Stimulated activated CD4-positive, alpha-beta T cell treated with anti-CD3 and anti-CD28 coated beads, TNF-alpha, amount 100 ng/mL, for 1 hour (primary cell): ENCODE measurements around the gene GPR82.
"Not testable (repeated sequence)": the region's sequence is repeated elsewhere in the genome, so short reads cannot be mapped to it uniquely, and the experiment has no call there.

Experiments used
- DNase-seq, 3 donors: peaks; one replicate each; pipeline ENCODE4 v3.0.0-alpha.2; 2020; ENCODE audit warnings: low read depth in 3 of 3, low spot score in 1 of 3

GPR82 gene

DNA sequence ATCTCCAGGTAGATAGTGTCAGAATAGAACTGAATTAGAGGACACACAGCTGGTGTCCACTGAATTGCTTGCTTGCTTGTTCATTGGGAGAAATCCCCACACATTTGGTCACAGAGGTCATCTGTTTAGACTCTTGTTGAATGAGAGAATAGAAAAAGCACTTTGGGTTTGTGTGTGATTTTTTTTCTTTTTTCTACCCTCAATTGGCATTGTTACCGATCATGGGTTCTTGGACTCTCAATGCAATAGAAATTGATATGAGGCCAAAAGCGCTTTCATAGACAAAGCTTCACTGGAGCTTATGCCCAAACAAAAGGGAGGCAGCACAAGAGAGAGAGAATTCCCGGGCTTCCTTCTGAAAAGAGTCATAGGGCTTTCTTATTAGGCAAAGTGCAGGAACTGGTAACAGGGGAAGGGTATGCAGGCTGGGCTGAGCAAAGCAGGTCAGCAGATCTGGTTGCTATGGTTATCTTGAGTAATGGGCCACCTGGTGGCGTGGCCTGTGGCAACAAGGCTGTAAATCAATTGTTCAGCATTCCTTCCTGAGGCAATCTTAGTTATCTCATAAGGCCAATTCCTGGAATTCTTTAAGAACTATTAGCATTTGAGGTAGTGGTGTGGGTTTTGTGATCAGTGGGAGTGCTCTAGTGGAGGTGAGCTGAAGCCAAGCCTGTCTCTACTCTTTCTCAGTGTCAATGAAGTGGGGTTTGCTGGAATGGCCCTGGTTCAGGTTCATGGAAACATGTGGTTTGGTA, 5.3 kb upstream of the GPR82 start:
- DNase-seq, result no peak

DNA sequence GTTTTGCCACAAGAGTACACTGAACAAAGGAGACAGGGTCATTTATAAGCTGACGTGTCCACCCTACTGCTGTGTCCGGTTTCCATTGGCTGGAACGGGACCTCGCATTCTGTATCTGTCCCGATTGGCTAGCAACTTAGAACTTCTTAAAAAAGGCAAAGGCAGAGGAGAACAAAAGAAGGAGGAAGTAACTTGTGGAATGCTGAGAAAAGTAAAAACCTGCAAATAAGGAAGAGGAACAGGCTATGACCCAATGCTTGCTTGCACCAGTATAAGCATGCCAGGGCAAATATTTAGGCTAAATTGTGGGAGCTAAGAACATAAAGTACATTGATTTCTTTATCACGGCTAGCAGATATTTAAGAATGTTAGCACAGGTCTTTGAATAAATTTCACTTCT, 4.4 kb upstream of the GPR82 start:
- not testable (repeated sequence) for DNase-seq

GRCh38 chrX:41720125-41720779, 3.7 kb upstream of the GPR82 start:
- no peak for DNase-seq

GRCh38 chrX:41721590-41721989, 2.4 kb upstream of the GPR82 start:
- DNase-seq, result no peak

GRCh38 chrX:41722214-41722613, 1.8 kb upstream of the GPR82 start:
- no peak for DNase-seq

DNA sequence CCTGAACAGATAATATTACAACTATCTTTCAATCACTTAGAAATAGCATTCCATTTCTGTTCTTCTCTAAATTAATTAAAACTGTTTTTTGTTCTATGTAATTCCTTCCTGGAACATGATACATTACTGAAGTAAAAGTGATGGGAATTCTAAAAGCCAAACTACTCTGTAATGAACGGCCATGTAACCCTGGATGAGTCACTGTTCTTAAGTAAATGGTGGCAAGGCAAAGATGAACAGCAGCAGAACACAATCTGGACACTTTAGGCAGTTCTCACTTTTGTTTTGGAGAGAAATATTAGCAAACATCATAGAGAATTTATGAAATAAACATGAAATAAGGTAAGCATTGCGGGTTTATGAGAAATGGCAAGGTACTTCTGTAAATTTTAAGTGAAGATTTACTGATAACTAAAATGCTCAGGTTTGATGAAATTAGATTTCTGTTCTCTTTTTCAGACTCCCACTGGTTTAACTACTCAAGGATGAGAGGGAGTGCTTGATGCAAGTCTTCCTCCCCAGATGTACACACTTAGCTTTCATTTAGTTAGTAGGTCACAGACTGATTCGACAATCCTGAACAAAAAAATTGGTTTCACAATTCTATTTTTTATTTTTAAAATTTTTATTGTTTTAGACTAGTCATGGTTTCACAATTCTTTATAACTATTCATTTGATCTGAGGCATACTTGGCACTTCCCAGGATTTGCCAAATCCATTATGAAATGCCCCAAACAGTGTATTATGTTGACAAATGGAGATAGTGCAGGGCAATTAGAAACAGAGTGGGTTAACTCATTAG, 964 bp upstream of the GPR82 start:
- DNase-seq, result no peak

DNA sequence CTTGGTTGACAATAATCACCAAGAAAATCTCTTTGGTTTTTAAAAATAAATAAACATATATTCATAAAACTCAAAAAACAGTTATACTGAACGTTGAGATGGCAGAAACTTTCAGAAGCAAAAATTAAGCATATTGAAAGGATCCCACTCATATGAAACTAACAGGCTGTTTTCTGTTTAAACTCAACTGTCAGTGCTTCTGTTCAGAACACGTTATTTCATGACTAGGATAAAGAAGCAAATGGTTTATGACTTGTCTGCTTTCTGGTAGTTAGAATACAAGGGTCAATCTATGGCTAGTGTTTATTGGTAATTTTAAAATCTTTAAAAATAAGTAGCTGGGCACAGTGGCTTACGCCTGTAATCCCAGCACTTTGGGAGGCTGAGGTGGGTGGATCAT, 4.1 kb downstream of the GPR82 start:
- no peak for DNase-seq

DNA sequence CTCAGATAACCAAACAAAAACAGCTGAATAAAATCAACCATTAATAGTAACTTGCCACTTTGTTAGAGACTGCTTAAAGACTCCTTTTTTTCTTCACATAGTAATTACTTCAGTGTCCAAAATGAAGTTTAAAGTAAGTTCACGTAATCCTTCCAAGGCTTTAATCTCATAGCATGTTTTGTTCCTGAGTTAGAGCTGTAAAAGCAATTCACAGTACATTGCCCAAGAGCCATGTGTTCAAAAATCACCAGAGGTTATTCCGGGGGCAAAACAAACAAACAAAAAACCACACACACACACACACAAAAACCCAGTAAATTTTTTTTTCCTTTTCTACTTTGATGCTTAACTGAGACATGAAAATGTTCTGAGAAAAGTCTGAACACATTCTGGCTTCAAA, 6.1 kb downstream of the GPR82 start:
- DNase-seq, result no peak

DNA sequence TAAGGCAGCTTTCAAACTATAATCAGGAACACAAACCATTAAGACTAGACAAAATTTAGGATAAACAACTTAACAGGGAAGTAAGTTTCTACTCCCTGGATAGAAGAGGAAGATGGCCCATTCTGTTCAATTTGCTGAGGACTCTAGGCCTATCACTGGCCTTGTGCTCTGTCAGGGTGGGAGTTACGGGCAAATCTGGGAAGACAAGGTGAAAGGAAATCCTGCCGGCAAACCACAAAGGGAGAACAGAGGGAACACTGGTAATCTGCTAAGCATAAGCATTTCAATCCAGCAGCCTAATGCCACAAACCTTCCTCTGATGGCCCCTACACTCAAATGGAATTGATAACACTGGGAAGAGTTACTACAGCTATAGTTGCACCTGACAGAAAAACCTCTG, 8.3 kb downstream of the GPR82 start:
- DNase-seq, result no peak

DNA sequence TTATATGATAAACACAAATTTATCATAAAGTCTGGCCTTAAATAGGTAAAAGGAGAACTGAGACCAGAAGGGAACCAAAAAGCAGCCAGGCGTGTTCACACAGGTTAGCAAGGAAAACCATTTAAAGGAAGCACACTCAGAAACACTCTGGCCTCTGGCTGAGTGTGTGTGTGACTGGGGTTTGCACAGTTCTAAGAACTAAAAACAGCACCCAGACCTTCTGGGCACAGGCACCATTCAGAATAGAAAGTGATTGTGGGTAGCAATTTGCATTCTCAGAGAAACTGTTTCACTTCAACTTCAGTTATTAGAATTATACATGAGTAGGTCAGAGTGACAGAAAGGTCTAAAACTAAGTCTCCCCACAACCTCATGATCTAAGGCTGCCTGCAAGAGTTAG, 10.0 kb downstream of the GPR82 start:
- no peak for DNase-seq

DNA sequence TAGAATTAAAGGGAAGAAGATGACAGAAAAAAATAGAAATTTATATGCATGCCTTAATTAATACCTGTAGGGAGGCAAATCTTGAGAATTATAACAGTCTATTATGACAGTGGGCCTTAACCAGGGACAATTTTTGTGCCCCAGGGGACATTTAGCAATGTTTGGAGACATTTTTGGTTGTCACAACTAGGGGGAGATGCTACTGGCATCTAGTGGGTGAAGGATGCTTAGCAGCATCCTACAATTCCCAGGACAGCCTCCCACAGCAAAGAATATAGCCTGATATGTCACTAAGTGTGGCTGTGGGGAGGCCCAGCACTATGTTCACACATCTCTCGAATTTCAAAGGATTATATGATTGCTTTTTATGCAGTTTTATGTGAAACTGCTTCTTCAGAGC, 10.5 kb downstream of the GPR82 start:
- DNase-seq, result no peak

DNA sequence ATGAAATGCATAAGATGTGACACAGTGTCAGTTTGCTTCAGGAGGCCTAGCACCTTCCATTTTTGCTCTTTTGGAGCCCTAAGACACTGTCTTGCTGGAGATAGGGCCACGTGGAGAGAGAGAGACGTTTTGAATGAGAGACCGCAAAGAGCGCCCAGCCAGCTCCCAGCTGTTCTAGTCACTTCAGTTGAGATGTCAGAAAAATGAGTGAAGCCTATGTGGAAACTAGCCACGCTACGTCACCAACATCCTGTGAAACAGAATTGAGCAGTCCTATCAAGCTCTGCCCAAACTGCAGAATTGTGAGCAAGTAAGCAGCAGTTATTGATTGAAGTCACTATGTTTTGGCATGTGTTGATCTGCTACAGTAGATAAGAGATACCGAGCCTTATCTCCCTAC, 13.1 kb downstream of the GPR82 start:
- DNase-seq, result no peak

GRCh38 chrX:41739871-41740270, 15.9 kb downstream of the GPR82 start:
- no peak for DNase-seq

- no peak for DNase-seq
Measured at GRCh38 chrX:41750716-41751115, 26.7 kb downstream of the GPR82 start.

- DNase-seq, result no peak
Measured at GRCh38 chrX:41758401-41758800, 34.4 kb downstream of the GPR82 start.

GRCh38 chrX:41759817-41760216, 35.8 kb downstream of the GPR82 start:
- no peak for DNase-seq

DNA sequence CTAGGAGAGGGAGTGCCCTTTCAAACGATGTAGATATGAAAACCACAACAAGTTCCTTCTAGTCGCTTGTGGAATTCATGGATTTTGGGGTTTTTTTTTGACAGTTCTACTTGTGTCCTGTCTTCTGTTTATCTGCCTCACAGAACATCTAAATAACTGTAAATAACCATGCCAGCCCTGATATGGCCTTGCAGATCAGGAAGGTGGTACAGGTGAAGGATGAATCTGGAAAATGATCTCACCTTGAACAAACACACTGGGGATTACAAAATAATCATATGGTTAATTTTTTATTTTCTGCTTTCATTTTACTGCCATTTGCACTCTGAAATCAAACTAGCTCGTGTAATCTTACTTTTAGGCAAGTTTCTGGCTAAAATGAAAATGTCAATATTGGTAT, 37.2 kb downstream of the GPR82 start:
- no peak for DNase-seq

DNA sequence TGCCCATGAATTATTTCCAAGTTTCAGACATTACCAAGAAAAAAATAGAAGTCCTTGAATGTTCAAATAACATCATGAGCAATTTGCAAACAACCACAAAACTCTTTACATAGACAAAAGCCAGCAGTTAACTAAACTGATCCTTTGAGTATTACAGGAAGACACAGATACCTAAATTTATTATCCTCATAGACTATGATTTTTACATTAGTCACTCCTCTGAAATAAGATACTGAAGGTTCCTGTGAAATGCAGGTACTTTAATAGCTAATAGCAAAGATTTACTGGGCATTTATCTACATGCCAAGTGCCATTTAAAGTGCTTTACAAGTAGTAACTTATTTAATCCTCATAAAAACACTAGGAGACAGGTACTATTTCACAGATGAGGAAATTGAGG, 37.7 kb downstream of the GPR82 start:
- DNase-seq, result no peak

DNA sequence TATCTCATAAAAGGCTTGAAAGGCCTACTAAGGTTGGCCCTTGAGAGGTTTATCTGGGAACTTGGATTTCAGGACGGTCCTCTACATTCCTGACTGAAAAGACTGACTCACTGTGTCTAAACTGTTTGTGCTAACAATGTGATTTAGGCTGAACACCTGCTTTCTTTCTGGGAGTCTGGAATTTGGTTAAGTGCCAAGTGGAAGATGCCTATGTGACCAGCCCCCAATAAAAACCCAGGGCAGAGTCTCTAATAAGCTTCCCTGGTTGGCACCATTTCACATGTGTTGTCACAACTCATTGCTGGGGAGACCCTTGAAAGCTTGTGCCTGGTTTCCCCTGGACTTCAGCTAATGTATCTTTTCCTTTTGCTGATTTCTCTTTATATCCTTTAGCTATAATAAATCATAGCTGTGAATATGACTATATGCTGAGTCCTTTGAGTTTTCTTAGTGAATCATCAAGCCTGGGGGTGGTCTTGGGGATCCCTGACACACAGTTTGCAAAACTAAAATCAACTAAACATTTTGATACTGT, 55.1 kb downstream of the GPR82 start:
- DNase-seq, result no peak
